GM12878 (cell line): ENCODE data around the gene FANCD2. TPM values are rescaled to one million over a fixed set of nuclear protein-coding genes. Genes with fewer than 3 reads are reported as not detected.

Source experiments
- ATAC-seq: fragments of 200-7000 bp; cut with Tn5 transposase; 3 replicates; pipeline ENCODE4 v1.9.1; 2020; ENCODE audit warnings: mild to moderate bottlenecking, moderate library complexity
- BruUV-seq: library from RNA; stranded (reverse); fragments of 400-500 nt; replicated peaks from 2 replicates; lab custom pipeline; 2021; lab: Mats Ljungman, UMichigan
- CTCF ChIA-PET: fragments of 300-600 bp; sonication (Branson Sonifier 250); formaldehyde crosslinking; extraction: SDS; loops from one replicate; lab custom pipeline; 2021; ENCODE audit warnings: inconsistent platforms; lab: Yijun Ruan, JAX
- POLR2A ChIA-PET: fragments of 350-600 bp; formaldehyde crosslinking; extraction: SDS; loops from one replicate; lab custom pipeline; 2021; ENCODE audit warnings: inconsistent platforms; lab: Charles Lee
- RAD21 ChIA-PET: fragments of 300-600 bp; sonication (Branson Sonifier 250); formaldehyde crosslinking; loops from one replicate; lab custom pipeline; 2023; ENCODE audit warnings: antibody characterized with exemption; ENCODE audit not compliant: unreplicated experiment; lab: Charles Lee
- SMC1A ChIA-PET: fragments of 300-600 bp; sonication (Branson Sonifier 250); formaldehyde crosslinking; loops from one replicate; lab custom pipeline; 2023; ENCODE audit not compliant: unreplicated experiment, uncharacterized antibody; lab: Charles Lee
- DNase-seq: peaks from one replicate; pipeline ENCODE4 v3.0.0-alpha.2; 2011; ENCODE audit warnings: low read depth, low spot score
- FAIRE-seq: peaks from 3 replicates; lab custom pipeline; 2011; peaks lifted over from hg19 to GRCh38; lab: Jason Lieb, UNC
- H2AFZ ChIP-seq: 2 replicates; pipeline ENCODE4 v1.6.0; 2011; ENCODE audit warnings: low read depth, low read length, control low read depth; ENCODE audit not compliant: control insufficient read depth
- H3K27ac ChIP-seq: 2 replicates; pipeline ENCODE4 v1.5.1; 2011; ENCODE audit warnings: control low read depth; ENCODE audit not compliant: control insufficient read depth, insufficient read depth
- H3K27me3 ChIP-seq, 2 experiments: replicated peaks in 1 of 2; 2 replicates each; pipeline versions ENCODE4 v1.6.0 to v1.6.1; 2011; ENCODE audit warnings: low read length in 1 of 2; ENCODE audit not compliant: control insufficient read depth in 2 of 2, insufficient read depth in 2 of 2
- H3K36me3 ChIP-seq, 2 experiments: 2 replicates each; pipeline ENCODE4 v1.5.1; 2011; ENCODE audit warnings: low read length in 1 of 2; ENCODE audit not compliant: control insufficient read depth in 2 of 2, insufficient read depth in 2 of 2
- H3K4me1 ChIP-seq: 2 replicates; pipeline ENCODE4 v1.6.1; 2011; ENCODE audit warnings: mild to moderate bottlenecking, low read length, moderate library complexity, mixed read lengths; ENCODE audit not compliant: control insufficient read depth, insufficient read depth
- H3K4me2 ChIP-seq: 2 replicates; pipeline ENCODE4 v1.6.0; 2011; ENCODE audit warnings: control low read depth; ENCODE audit not compliant: control insufficient read depth, insufficient read depth
- H3K4me3 ChIP-seq: fragments of 200-600 bp; sonication (generic); 2 replicates; pipeline ENCODE4 v1.5.1; 2016
- H3K79me2 ChIP-seq: 2 replicates; pipeline ENCODE4 v1.6.0; 2011; ENCODE audit warnings: low read length; ENCODE audit not compliant: control insufficient read depth, insufficient read depth
- H3K9ac ChIP-seq: 2 replicates; pipeline ENCODE4 v1.8.0; 2011; ENCODE audit warnings: low read length, control low read depth, mixed read lengths; ENCODE audit not compliant: control insufficient read depth, insufficient read depth
- H3K9me3 ChIP-seq: replicated peaks from 3 replicates; pipeline ENCODE4 v1.5.1; 2011; ENCODE audit warnings: mild to moderate bottlenecking, low read length; ENCODE audit not compliant: control insufficient read depth, insufficient read depth
- H4K20me1 ChIP-seq: 2 replicates; pipeline ENCODE4 v1.6.0; 2011; ENCODE audit not compliant: control insufficient read depth, insufficient read depth
- FOS ChIP-seq: IDR thresholded peaks from 3 replicates; pipeline ENCODE4 v1.6.1; 2011; ENCODE audit warnings: borderline replicate concordance; ENCODE audit not compliant: insufficient read length; ENCODE audit errors: extremely low read depth
- HDAC2 ChIP-seq: fragments of 200-600 bp; sonication (generic); IDR thresholded peaks from 2 replicates; pipeline ENCODE4 v1.6.1; 2017
- NFYA ChIP-seq: IDR thresholded peaks from 2 replicates; pipeline ENCODE4 v1.6.1; 2011; ENCODE audit warnings: low read depth, mild to moderate bottlenecking, low read length, improper control_type of control experiment, borderline replicate concordance
- NFYB ChIP-seq: IDR thresholded peaks from 2 replicates; pipeline ENCODE4 v1.6.1; 2011; ENCODE audit warnings: low read depth, mild to moderate bottlenecking, low read length, improper control_type of control experiment, moderate library complexity; ENCODE audit not compliant: insufficient read depth
- TAF1 ChIP-seq: IDR thresholded peaks from 2 replicates; pipeline ENCODE4 v1.6.1; 2011; ENCODE audit warnings: mild to moderate bottlenecking, low read depth, low read length, borderline replicate concordance
- WGBS: methylation state at CpG from one replicate; pipeline ENCODE4 v1.1.6; 2016; ENCODE audit warnings: low lambda C conversion rate; ENCODE audit not compliant: insufficient replicate concordance, insufficient coverage; ENCODE audit errors: missing lambda C conversion rate; 5-methylcytosine and 5-hydroxymethylcytosine counted together
- in situ Hi-C: fragments of 300-500 bp; cut with MboI; formaldehyde crosslinking; loops from 9 replicates; pipeline ENCODE4 v1.14.3; 2018; ENCODE audit warnings: mixed read lengths
- intact Hi-C: fragments of 100-400 bp; cut with micrococcal nuclease; formaldehyde crosslinking; loops from one replicate; pipeline ENCODE4 v1.14.2; 2022; ENCODE audit not compliant: unreplicated experiment
- polyA plus RNA-seq, 11 experiments: library from polyadenylated mRNA; depleted of rRNA in 4 of 11; unstranded in 6 of 11; stranded (reverse) in 5 of 11; fragments of >200 nt; fragmentation: Nextera tagmentation in 4 of 11; fragmentation: Illumina TruSeq in 1 of 11; extraction: Ambion mirVana in 4 of 11; extraction: Trizol in 1 of 11; gene quantifications; 1 replicate in 1 of 11; 2 replicates in 10 of 11; pipeline versions ENCODE4 v1.2.1 to v1.2.3, GENCODE V29; 2011 to 2016; ENCODE audit warnings: inconsistent platforms in 2 of 11, missing spikeins in 2 of 11, low read depth in 1 of 11
- total RNA-seq, 4 experiments: library from RNA; depleted of rRNA in 3 of 4; stranded (reverse); fragments of >200 nt in 3 of 4; fragmentation: Illumina TruSeq in 1 of 4; extraction: Trizol in 1 of 4; gene quantifications; 2 replicates each; pipeline versions ENCODE4 v1.2.1 to v1.2.3, GENCODE V29; 2013 to 2021
- TF ChIP-seq, protein P1 (sequence below): IDR thresholded peaks from 2 replicates; pipeline ENCODE4 v1.6.1; 2011; ENCODE audit warnings: borderline replicate concordance, low read depth, mild to moderate bottlenecking, moderate library complexity, low read length; ENCODE audit not compliant: insufficient read depth, poor library complexity, severe bottlenecking

Gene FANCD2
- total and polyA plus RNA-seq, 10 of the 15 experiments (the other 5 are each of a cell fraction or from before 2014, with no cell fraction given): 37.9 to 72.8 (median 56.2) TPM

DNA sequence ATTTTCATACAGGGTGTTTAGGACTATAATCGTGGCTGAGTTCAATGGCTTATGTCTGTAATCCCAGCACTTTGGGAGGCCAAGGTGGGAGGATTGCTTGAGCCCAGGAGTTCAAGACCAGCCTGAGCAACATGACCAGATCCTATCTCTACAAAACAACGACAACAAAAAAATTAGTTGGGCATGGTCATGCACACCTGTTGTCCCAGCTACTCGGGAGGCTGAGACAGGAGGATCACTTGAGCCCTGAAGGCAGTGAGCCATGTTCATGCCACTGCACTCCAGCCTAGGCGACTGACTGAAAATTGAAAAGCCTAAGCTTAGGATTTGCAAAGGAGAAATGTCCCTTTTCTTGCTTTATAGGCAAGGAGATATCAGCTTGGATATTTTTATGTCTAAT, 90.7 kb downstream of the FANCD2 start (continued):
- TF ChIP-seq NFYA: no peak

DNA sequence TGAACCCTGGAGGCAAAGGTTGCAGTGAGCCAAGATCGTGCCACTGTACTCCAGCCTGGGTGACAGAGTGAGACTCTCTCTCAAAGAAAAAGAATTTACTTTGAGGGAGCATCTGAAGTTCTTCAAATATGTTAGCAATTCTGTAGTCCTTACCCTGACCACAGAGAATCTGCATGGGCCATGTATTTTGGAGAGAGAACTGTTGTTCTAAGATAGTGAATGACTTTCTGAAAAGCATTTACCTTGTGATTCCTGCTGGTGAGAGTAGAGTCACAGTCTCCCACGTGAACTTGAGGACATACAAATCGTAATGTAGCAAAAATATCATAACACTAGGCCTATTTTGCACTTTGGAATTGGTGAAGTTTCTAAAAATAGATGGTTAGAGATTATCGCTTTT, 93.1 kb downstream of the FANCD2 start:
- no TSS peak for BruUV-seq
- Histone ChIP-seq H3K36me3 (peaks cover 0 to 11% of the 10 kb centered on the region in 2 experiments; a peak in 2 of 4 replicates), H2AFZ (no peak overlapping the region), H3K4me2 (no peak overlapping the region), H4K20me1 (no peaks in the 10 kb centered on the region; the same call in 1 of the 2 replicates), H3K79me2 (peaks cover 63% of the 10 kb centered on the region), H3K9me3 (no peaks in the 10 kb centered on the region), H3K4me1 (peaks cover 3% of the 10 kb centered on the region), H3K27ac (no peak overlapping the region), H3K9ac (no peak overlapping the region), H3K4me3 (no peak overlapping the region), H3K27me3 (no peaks in the 10 kb centered on the region)
- no peak for TF ChIP-seq HDAC2
- no peak for TF ChIP-seq NFYB
- no peak for TF ChIP-seq FOS
- no peak for TF ChIP-seq NFYA
- TF ChIP-seq TAF1: no peak
- TF ChIP-seq, protein P1, sequence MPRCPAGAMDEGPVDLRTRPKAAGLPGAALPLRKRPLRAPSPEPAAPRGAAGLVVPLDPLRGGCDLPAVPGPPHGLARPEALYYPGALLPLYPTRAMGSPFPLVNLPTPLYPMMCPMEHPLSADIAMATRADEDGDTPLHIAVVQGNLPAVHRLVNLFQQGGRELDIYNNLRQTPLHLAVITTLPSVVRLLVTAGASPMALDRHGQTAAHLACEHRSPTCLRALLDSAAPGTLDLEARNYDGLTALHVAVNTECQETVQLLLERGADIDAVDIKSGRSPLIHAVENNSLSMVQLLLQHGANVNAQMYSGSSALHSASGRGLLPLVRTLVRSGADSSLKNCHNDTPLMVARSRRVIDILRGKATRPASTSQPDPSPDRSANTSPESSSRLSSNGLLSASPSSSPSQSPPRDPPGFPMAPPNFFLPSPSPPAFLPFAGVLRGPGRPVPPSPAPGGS: no peak
- FAIRE-seq (no peak), ATAC-seq (no peak), DNase-seq (no peak)
- SMC1A ChIA-PET: no interaction called here
- RAD21 ChIA-PET: no interaction called here
- CTCF ChIA-PET: interaction anchor here (0.6 to 1.0 kb wide), 3 partner anchors 105 to 337 kb away, joined by 3 read pairs; no protein-coding TSS in a partner anchor
- POLR2A ChIA-PET: interaction anchor here (0.7 kb wide), 1 partner anchor 261 kb away, joined by 3 read pairs; no protein-coding TSS in a partner anchor
- intact Hi-C loops: loop anchor here (5.0 to 10.0 kb wide), 2 partner anchors 105 to 203 kb away; partner anchors contain the start of gene SEC13
- WGBS: 98% methylated on average over 4 of the region's 4 CpGs
- in situ Hi-C loops: no loop called here
